ENCODE results near the gene MINDY2.
"Not testable (repeated sequence)": the region's sequence is repeated elsewhere in the genome, so short reads cannot be mapped to it uniquely, and the experiment has no call there.

MINDY2 gene

GRCh38 chr15:58752716-58753115 lies 18.4 kb upstream of the MINDY2 start:
- no peak for DNase-seq (ENCODE audit: low spot score)

GRCh38 chr15:58755350-58755749 lies 15.8 kb upstream of the MINDY2 start:
- DNase-seq (ENCODE audit: low spot score), result no peak

- no peak for DNase-seq (ENCODE audit: low spot score)
Measured at GRCh38 chr15:58755956-58756355, 15.1 kb upstream of the MINDY2 start.

GRCh38 chr15:58758141-58758540 lies 13.0 kb upstream of the MINDY2 start:
- no peak for DNase-seq (ENCODE audit: low spot score)

- DNase-seq (ENCODE audit: low spot score), result no peak
Measured at GRCh38 chr15:58760385-58761009, 10.6 kb upstream of the MINDY2 start.

- no peak for DNase-seq (ENCODE audit: low spot score)
Measured at GRCh38 chr15:58761010-58761388, 10.1 kb upstream of the MINDY2 start.

- no peak for DNase-seq (ENCODE audit: low spot score)
Measured at GRCh38 chr15:58762285-58762684, 8.8 kb upstream of the MINDY2 start.

GRCh38 chr15:58762731-58763130 lies 8.4 kb upstream of the MINDY2 start:
- DNase-seq (ENCODE audit: low spot score), result no peak

- no peak for DNase-seq (ENCODE audit: low spot score)
Measured at GRCh38 chr15:58764468-58764867, 6.6 kb upstream of the MINDY2 start.

GRCh38 chr15:58766290-58766689 lies 4.8 kb upstream of the MINDY2 start:
- no peak for DNase-seq (ENCODE audit: low spot score)

- not testable (repeated sequence) for DNase-seq (ENCODE audit: low spot score)
Measured at GRCh38 chr15:58768601-58769004, 2.5 kb upstream of the MINDY2 start.

- peak; percentile 38 for DNase-seq (ENCODE audit: low spot score)
Measured at GRCh38 chr15:58770519-58770856, 614 bp upstream of the MINDY2 start.

GRCh38 chr15:58771621-58772250 lies 634 bp downstream of the MINDY2 start:
- no peak for DNase-seq (ENCODE audit: low spot score)

GRCh38 chr15:58773024-58773423 lies 1.9 kb downstream of the MINDY2 start:
- no peak for DNase-seq (ENCODE audit: low spot score)

- DNase-seq (ENCODE audit: low spot score), result no peak
Measured at GRCh38 chr15:58775402-58775801, 4.3 kb downstream of the MINDY2 start.

- no peak for DNase-seq (ENCODE audit: low spot score)
Measured at GRCh38 chr15:58777107-58777506, 6.0 kb downstream of the MINDY2 start.

- no peak for DNase-seq (ENCODE audit: low spot score)
Measured at GRCh38 chr15:58779554-58779953, 8.5 kb downstream of the MINDY2 start.

- no peak for DNase-seq (ENCODE audit: low spot score)
Measured at GRCh38 chr15:58785355-58785754, 14.3 kb downstream of the MINDY2 start.

- DNase-seq (ENCODE audit: low spot score), result no peak
Measured at GRCh38 chr15:58788056-58788710, 17.1 kb downstream of the MINDY2 start.

- DNase-seq (ENCODE audit: low spot score), result no peak
Measured at GRCh38 chr15:58793862-58794261, 22.8 kb downstream of the MINDY2 start.

GRCh38 chr15:58795825-58796224 lies 24.7 kb downstream of the MINDY2 start:
- DNase-seq (ENCODE audit: low spot score), result no peak

- DNase-seq (ENCODE audit: low spot score), result no peak
Measured at GRCh38 chr15:58797505-58797904, 26.4 kb downstream of the MINDY2 start.

- DNase-seq (ENCODE audit: low spot score), result no peak
Measured at GRCh38 chr15:58805095-58805494, 34.0 kb downstream of the MINDY2 start.

- DNase-seq (ENCODE audit: low spot score), result not testable (repeated sequence)
Measured at GRCh38 chr15:58823267-58823666, 52.2 kb downstream of the MINDY2 start.
